Measurements from ENCODE around the gene GRIN1.
A peak's percentile ranks its signal among the peaks of the same experiment; 100 is the strongest.

The GRIN1 gene

DNA sequence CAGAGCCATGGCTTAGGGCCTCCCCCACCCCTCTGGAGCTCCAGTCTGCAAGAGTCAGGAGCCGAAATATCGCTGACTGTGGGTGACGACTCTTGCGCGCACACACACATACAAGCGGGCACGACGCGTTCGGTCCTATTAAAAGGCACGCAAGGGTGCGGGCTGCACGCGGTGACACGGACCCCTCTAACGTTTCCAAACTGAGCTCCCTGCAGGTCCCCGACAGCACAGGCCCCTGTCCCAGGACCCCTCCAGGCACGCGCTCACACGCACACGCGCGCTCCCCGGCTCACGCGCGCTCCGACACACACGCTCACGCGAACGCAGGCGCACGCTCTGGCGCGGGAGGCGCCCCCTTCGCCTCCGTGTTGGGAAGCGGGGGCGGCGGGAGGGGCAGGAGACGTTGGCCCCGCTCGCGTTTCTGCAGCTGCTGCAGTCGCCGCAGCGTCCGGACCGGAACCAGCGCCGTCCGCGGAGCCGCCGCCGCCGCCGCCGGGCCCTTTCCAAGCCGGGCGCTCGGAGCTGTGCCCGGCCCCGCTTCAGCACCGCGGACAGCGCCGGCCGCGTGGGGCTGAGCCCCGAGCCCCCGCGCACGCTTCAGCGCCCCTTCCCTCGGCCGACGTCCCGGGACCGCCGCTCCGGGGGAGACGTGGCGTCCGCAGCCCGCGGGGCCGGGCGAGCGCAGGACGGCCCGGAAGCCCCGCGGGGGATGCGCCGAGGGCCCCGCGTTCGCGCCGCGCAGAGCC lies at the start of gene GRIN1:
Gene GRIN1, plus strand, starts transcription at position 433 of the 746 bp plus-strand sequence. CDS start 333 bp downstream, outside the sequence.
- peak in 4 of 6 experiments; percentile 18 to 43 (median 33) for DNase-seq

- no peak for DNase-seq
These were observed 49.6 kb upstream of the GRIN1 start for GRCh38 chr9:137089232-137089947.

DNA sequence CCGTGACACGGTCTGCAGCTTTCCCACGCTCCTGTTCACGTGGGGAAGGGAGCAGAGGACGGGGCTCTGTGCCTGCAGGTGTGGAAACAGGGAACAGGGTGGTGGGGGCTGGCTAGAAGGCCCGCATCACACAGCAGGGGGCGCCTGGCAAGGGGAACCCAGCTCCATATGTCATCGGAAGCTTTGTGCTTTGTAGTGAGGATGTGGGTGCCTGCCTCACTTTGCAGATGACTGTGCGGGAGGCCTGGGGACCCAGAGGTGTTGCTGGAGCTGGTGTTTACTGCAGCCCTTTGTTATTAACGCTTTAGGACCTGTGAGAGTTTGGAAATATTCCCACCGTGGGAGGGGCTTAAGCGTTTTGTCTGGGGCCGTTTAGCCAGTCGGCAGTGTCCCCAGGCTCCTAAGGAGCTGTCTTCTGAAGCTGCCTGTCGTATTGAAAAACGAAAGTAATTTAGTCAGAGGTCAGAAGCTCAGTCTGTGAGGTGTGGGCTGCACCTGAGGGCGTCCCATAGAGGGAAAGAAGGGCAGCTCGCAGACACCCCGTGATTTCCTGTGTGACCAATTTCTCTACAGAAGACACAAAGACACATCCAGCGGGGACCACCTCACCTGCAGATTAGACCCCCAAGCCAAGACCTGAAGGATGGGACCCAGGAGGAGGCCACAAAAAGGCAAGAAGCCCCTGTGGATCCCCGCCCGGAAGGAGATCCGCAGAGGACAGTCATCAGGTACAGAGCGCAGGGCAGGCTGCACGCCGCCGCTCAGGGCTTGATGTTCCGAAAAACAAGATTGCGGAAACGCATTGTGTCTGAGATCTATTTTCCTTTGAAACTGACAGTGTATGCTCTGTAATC lies 43.1 kb upstream of the GRIN1 start:
- peak; percentile 79 to 90 (median 86) for DNase-seq

GRCh38 chr9:137096785-137097546 lies 42.0 kb upstream of the GRIN1 start:
- no peak for DNase-seq

GRCh38 chr9:137097761-137098462 lies 41.0 kb upstream of the GRIN1 start:
- no peak for DNase-seq

DNA sequence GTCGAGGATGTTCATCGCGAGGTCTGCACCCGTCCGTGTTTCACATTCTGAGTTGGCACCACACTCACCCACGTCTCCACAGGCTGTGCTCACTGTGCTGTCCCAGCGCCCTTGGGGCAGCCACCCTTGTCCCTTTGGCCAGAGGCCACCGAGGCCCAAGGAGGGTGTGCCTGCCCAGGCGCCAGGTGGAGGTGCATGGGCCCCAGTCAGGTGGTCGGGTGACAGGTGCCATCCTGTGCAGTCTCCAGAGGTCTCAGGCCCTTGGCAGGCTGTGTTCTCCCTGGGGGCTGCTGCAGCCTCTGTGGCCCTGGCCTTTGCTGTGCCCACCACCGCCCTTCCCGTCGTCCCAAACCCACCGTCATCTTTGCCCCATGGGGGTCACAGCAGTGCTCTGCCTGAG lies 39.7 kb upstream of the GRIN1 start:
- no peak for DNase-seq

DNA sequence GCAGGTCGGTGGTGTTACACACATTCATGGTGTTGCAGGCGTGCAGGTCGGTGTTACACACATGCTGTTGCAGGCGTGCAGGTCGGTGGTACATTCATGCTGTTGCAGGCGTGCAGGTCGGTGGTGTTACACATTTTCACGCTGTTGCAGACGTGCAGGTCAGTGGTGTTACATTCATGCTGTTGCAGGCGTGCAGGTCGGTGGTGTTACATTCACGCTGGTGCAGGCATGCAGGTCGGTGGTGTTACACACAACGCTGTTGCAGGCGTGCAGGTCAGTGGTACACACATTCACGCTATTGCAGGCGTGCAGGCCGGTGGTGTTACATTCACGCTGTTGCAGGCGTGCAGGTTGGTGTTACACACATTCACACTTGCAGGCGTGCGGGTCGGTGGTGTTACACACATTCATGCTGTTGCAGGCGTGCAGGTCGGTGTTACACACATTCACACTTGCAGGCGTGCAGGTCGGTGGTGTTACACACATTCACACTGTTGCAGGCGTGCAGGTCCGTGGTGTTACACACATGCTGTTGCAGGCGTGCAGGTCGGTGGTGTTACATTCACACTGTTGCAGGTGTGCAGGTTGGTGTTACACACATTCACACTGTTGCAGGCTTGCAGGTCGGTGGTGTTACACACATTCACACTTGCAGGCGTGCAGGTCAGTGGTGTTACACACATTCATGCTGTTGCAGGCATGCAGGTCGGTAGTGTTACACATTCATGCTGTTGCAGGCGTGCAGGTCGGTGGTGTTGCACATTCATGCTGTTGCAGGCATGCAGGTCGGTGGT lies 35.6 kb upstream of the GRIN1 start:
- DNase-seq = no peak

DNA sequence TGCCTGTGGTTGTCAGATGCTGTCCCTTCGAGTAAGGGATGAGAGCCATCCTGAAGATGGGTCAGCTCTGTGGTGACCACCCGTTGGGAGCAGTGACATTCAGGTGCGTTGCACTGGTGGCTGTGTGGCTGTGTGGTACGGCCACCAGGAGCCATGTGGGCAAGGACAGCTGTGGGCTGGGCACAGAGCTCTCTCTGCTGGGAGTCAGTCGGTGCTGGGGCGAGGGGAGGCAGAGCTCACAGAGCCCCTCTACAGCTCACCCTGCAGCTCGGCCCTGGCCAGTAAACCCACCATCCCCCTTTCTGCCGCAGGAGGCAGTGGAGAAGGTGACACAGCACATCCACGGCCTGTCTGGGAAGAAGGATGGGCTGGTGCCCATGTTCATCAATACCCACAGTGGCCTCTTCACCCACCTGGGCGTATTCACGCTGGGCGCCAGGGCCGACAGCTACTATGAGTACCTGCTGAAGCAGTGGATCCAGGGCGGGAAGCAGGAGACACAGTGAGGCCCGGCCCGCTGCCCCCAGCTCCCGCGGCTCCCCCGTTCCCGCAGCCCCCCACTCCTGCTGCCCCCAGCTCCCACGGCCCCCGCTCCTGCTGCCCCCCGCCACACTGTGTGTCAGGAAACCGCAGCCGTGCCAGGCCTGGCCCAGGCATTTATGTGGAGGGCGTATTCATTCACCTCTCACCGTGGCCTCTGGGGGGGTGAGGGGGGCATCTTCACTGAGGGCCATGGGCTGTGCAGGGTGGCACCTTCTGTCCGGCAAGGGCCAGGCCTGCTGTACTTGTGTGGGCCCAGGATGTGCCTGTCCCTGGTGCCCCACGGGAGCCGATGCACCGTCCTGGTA lies 32.9 kb upstream of the GRIN1 start:
- no peak for DNase-seq

DNA sequence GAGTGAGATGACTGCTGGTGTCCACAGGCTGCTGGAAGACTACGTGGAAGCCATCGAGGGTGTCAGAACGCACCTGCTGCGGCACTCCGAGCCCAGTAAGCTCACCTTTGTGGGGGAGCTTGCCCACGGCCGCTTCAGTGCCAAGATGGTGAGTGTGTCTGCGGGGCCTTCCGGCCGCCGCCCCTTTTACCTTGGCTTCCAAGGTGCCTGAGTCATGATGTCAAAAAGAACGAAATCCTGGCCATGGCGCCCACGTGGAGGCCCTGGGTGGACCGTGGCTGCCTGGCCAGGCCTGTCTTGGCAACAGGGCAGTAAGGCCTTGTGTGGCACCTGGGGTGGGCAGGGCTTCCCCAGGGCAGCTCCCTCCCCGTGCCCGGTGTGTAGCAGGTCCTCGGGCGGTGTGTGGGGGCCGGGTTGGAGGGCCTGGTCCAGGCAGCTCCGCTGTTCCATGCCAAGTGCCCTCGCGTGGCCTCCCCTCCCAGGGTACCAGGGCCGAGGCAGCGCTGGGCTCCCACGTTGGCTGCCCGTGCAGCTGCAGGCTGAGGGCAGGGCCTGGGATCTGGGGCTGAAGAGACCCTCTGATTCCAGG lies 32.2 kb upstream of the GRIN1 start:
- DNase-seq = no peak

DNA sequence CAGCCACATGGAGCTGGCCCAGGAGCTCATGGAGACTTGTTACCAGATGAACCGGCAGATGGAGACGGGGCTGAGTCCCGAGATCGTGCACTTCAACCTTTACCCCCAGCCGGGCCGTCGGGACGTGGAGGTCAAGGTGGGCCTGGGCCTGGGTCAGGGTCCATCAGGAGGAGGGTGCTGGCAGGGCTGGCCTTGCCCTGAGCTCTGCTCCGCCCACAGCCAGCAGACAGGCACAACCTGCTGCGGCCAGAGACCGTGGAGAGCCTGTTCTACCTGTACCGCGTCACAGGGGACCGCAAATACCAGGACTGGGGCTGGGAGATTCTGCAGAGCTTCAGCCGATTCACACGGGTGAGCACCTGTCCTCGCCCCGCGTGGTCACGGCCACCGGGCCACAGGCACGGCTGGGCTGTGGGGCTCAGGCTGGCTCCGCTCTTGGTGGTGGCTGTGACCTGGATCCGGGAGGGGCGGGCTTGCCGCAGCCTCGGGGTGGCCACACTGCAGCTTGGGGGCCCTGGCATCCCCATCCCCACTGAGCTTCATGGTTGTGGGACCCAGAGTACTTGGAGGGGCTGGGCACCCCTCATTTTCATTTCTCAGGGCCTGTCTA lies 31.5 kb upstream of the GRIN1 start:
- no peak for DNase-seq

- no peak for DNase-seq
These were observed 31.0 kb upstream of the GRIN1 start for GRCh38 chr9:137107982-137108381.

GRCh38 chr9:137108608-137109249 lies 30.2 kb upstream of the GRIN1 start:
- DNase-seq = no peak

DNA sequence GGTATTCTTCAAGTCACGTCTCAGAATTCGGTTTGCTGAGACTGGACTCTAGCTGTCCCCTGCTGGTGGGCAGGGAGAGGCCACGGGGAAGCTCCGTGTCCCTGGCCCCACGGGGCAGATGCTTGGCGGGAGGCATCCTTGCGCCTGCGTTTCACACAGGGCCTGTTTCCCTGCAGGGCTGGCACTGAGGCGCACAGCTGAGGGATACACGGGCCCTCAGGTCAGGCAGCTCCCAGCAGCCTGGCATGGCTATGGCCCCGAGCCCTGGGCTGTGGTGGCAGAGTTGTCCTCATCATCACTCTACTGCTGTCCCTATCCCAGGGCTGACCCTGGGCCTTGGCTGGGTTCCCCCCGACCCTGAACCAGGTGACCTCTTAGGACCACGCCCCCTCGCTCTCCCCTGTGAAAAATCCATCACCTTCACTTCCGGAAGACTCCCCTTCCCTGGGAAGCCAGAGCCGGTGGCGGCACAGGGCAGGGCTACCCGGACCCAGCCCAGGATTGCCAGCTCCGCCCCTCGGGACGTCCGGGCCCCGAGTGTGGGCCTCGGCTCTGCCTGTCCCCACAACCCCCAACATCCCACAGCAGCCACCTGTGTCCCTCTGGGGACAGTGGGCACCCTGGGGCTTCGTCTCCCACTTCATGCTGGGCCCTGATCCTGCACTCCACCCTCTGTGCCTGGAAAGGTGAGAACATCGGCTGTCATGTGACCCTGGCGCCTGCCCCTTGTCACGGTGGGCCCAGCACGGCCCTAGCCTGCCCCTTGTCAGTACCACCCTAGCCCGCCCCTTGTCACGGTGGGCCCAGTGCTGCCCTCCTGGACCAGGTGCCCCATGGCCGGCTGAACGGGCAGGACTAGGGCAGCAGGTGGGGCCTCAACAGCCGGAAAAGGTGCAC lies 29.5 kb upstream of the GRIN1 start:
- no peak for DNase-seq

GRCh38 chr9:137110147-137110910 lies 28.6 kb upstream of the GRIN1 start:
- DNase-seq = no peak

- DNase-seq = no peak
These were observed 27.8 kb upstream of the GRIN1 start for GRCh38 chr9:137110911-137111787.
